HEK293T (cell line): ENCODE measurements around the gene LILRA5.

ENCODE experiments used
- FOXA1 ChIP-seq: fragments of 450-650 bp; IDR thresholded peaks from 2 replicates; pipeline ENCODE4 v1.6.1; 2016; ENCODE audit warnings: mild to moderate bottlenecking
- FOXM1 ChIP-seq: fragments of 450-650 bp; IDR thresholded peaks from 2 replicates; pipeline ENCODE4 v1.6.1; 2017; ENCODE audit warnings: mild to moderate bottlenecking, borderline replicate concordance
- HDGF ChIP-seq: fragments of 450-650 bp; IDR thresholded peaks from 2 replicates; pipeline ENCODE4 v1.6.1; 2017; ENCODE audit warnings: antibody characterized with exemption, borderline replicate concordance
- L3MBTL2 ChIP-seq: fragments of 450-650 bp; conservative IDR thresholded peaks from 2 replicates; pipeline ENCODE4 v1.6.1; 2016; ENCODE audit warnings: mild to moderate bottlenecking
- NFRKB ChIP-seq: fragments of 450-650 bp; IDR thresholded peaks from 2 replicates; pipeline ENCODE4 v1.6.1; 2016; ENCODE audit warnings: mild to moderate bottlenecking, moderate library complexity
- SUZ12 ChIP-seq: fragments of 450-650 bp; IDR thresholded peaks from 2 replicates; pipeline ENCODE4 v1.6.1; 2016; ENCODE audit warnings: mild to moderate bottlenecking

GRCh38 chr19:54299126-54299498, 13.9 kb downstream of the LILRA5 start:
- no peak for TF ChIP-seq FOXM1
- TF ChIP-seq SUZ12, result no peak
- TF ChIP-seq L3MBTL2, result no peak
- no peak for TF ChIP-seq HDGF
- TF ChIP-seq FOXA1, result no peak
- no peak for TF ChIP-seq NFRKB
